HepG2 (cell line): Measurements from ENCODE around the gene TAS2R13. TPM values are rescaled to one million over a fixed set of nuclear protein-coding genes. Genes with fewer than 3 reads are reported as not detected.

Experiments used
- BCL6 ChIP-seq: IDR thresholded peaks from 2 replicates; pipeline ENCODE4 v1.6.1; 2016; ENCODE audit warnings: missing genetic modification reagents, missing compliant biosample characterization
- CAMTA2 ChIP-seq: sonication (generic); formaldehyde crosslinking; IDR thresholded peaks from 2 replicates; pipeline ENCODE4 v1.4.0; 2020; ENCODE audit warnings: mild to moderate bottlenecking, missing genetic modification reagents, borderline replicate concordance
- CBX2 ChIP-seq, 2 experiments: fragments of 200-600 bp in 1 of 2; sonication (generic); formaldehyde crosslinking in 1 of 2; IDR thresholded peaks; 2 replicates each; pipeline versions ENCODE4 v1.7.0 to v1.8.1; 2018 to 2022; ENCODE audit warnings: low read depth in 2 of 2, low read length in 1 of 2, mild to moderate bottlenecking in 1 of 2, missing genetic modification reagents in 1 of 2
- HCFC1 ChIP-seq: fragments of 150-350 bp; IDR thresholded peaks from 2 replicates; pipeline ENCODE4 v1.6.1; 2014; ENCODE audit warnings: low read depth, low read length
- HNF4A ChIP-seq: sonication (generic); formaldehyde crosslinking; IDR thresholded peaks from 2 replicates; pipeline ENCODE4 v1.4.0; 2020; ENCODE audit warnings: missing genetic modification reagents
- JDP2 ChIP-seq: sonication (generic); formaldehyde crosslinking; IDR thresholded peaks from 2 replicates; pipeline ENCODE4 v1.8.1; 2022; ENCODE audit warnings: missing genetic modification reagents, borderline replicate concordance
- KDM4B ChIP-seq: sonication (generic); formaldehyde crosslinking; IDR thresholded peaks from 2 replicates; pipeline ENCODE4 v1.4.0; 2020; ENCODE audit warnings: missing genetic modification reagents
- MTA3 ChIP-seq: sonication (generic); formaldehyde crosslinking; IDR thresholded peaks from 2 replicates; pipeline ENCODE4 v1.4.0; 2020; ENCODE audit warnings: missing genetic modification reagents
- NCOA1 ChIP-seq: sonication (generic); formaldehyde crosslinking; IDR thresholded peaks from 2 replicates; pipeline ENCODE4 v1.9.0; 2021; ENCODE audit warnings: missing genetic modification reagents
- NFKBIZ ChIP-seq: IDR thresholded peaks from 2 replicates; pipeline ENCODE4 v1.6.1; 2018; ENCODE audit warnings: missing genetic modification reagents, missing compliant biosample characterization
- NPAS2 ChIP-seq: sonication (generic); formaldehyde crosslinking; IDR thresholded peaks from 2 replicates; pipeline ENCODE4 v1.8.0; 2022; ENCODE audit warnings: mild to moderate bottlenecking, missing genetic modification reagents, borderline replicate concordance
- PHF5A ChIP-seq: IDR thresholded peaks from one replicate; pipeline ENCODE4 v1.6.1; 2018; ENCODE audit warnings: low read depth, missing genetic modification reagents; ENCODE audit not compliant: unreplicated experiment
- PLSCR1 ChIP-seq: sonication (generic); formaldehyde crosslinking; IDR thresholded peaks from 2 replicates; pipeline ENCODE4 v1.5.0; 2020; ENCODE audit warnings: missing genetic modification reagents, mild to moderate bottlenecking, borderline replicate concordance
- REL ChIP-seq: sonication (generic); formaldehyde crosslinking; conservative IDR thresholded peaks from 2 replicates; pipeline ENCODE4 v1.8.0; 2022; ENCODE audit warnings: mild to moderate bottlenecking, missing genetic modification reagents, moderate library complexity
- TEAD2 ChIP-seq: sonication (generic); formaldehyde crosslinking; IDR thresholded peaks from 2 replicates; pipeline ENCODE4 v1.9.0; 2021; ENCODE audit warnings: missing genetic modification reagents
- ZBTB1 ChIP-seq: sonication (generic); formaldehyde crosslinking; IDR thresholded peaks from 2 replicates; pipeline ENCODE4 v1.4.0; 2020; ENCODE audit warnings: missing genetic modification reagents, borderline replicate concordance
- ZBTB42 ChIP-seq: sonication (generic); formaldehyde crosslinking; IDR thresholded peaks from 2 replicates; pipeline ENCODE4 v1.5.0; 2020; ENCODE audit warnings: mild to moderate bottlenecking, missing genetic modification reagents
- ZFP62 ChIP-seq: sonication (generic); formaldehyde crosslinking; IDR thresholded peaks from 2 replicates; pipeline ENCODE4 v1.4.0; 2020; ENCODE audit warnings: missing genetic modification reagents
- ZFY ChIP-seq: sonication (generic); formaldehyde crosslinking; IDR thresholded peaks from 2 replicates; pipeline ENCODE4 v1.4.0; 2020; ENCODE audit warnings: missing genetic modification reagents
- ZNF432 ChIP-seq: sonication (generic); formaldehyde crosslinking; IDR thresholded peaks from 2 replicates; pipeline ENCODE4 v1.5.0; 2020; ENCODE audit warnings: missing genetic modification reagents, mild to moderate bottlenecking, borderline replicate concordance
- ZNF576 ChIP-seq: sonication (generic); formaldehyde crosslinking; IDR thresholded peaks from 2 replicates; pipeline ENCODE4 v1.4.0; 2020; ENCODE audit warnings: mild to moderate bottlenecking, missing genetic modification reagents
- ZNF749 ChIP-seq: sonication (generic); formaldehyde crosslinking; IDR thresholded peaks from 2 replicates; pipeline ENCODE4 v1.8.0; 2022; ENCODE audit warnings: mild to moderate bottlenecking, missing genetic modification reagents, moderate library complexity, borderline replicate concordance
- ZNF816 ChIP-seq: sonication (generic); formaldehyde crosslinking; IDR thresholded peaks from 2 replicates; pipeline ENCODE4 v1.8.0; 2022; ENCODE audit warnings: missing genetic modification reagents, mild to moderate bottlenecking, borderline replicate concordance
- polyA plus RNA-seq, 8 experiments: library from polyadenylated mRNA; depleted of rRNA in 3 of 8; stranded (reverse) in 7 of 8; unstranded in 1 of 8; fragments of >200 nt; fragmentation: Illumina TruSeq in 4 of 8; extraction: Trizol in 4 of 8; gene quantifications; 2 replicates each; pipeline versions ENCODE4 v1.2.1 to v1.2.3, GENCODE V29; 2011 to 2016; ENCODE audit warnings: low read depth in 4 of 8, missing spikeins in 1 of 8, mixed read lengths in 1 of 8; ENCODE audit not compliant: insufficient read depth in 1 of 8
- total RNA-seq, 5 experiments: library from RNA; depleted of rRNA; stranded (reverse); fragments of >200 nt; fragmentation: Illumina TruSeq; extraction: Trizol; gene quantifications; 2 replicates each; pipeline ENCODE4 v1.2.3, GENCODE V29; 2016; ENCODE audit warnings: low read depth in 1 of 5
- TF ChIP-seq, protein P1 (sequence below): sonication (generic); formaldehyde crosslinking; IDR thresholded peaks from 2 replicates; pipeline ENCODE4 v1.9.0; 2021; ENCODE audit warnings: missing genetic modification reagents, borderline replicate concordance
- TF ChIP-seq, protein P2 (sequence below): sonication (generic); formaldehyde crosslinking; IDR thresholded peaks from 2 replicates; pipeline ENCODE4 v1.4.0; 2020; ENCODE audit warnings: missing genetic modification reagents
- TF ChIP-seq, protein P3 (sequence below): sonication (generic); formaldehyde crosslinking; conservative IDR thresholded peaks from 2 replicates; pipeline ENCODE4 v1.4.0; 2020; ENCODE audit warnings: missing genetic modification reagents

Gene TAS2R13
- total and polyA plus RNA-seq, 2 of the 13 experiments (the other 11 are each of a cell fraction or from before 2014, with no cell fraction given) = 0.33 to 1.3 TPM

- TF ChIP-seq JDP2 = no peak; the same call in 1 of the 2 replicates
- TF ChIP-seq NPAS2 (CRISPR knock-in tag) = no peak
- TF ChIP-seq ZFY (CRISPR knock-in tag) = peak; percentile 39; the same call in 1 of the 2 replicates
- TF ChIP-seq HNF4A (CRISPR knock-in tag) = peak; percentile 100
- 0 out of 2 replicates have a peak, but pooled peaks have one; percentile 47 for TF ChIP-seq ZNF749 (CRISPR knock-in tag)
- peak; percentile 97 for TF ChIP-seq BCL6 (CRISPR knock-in tag)
- no peak for TF ChIP-seq ZNF816 (CRISPR knock-in tag)
- no peak for TF ChIP-seq REL (CRISPR knock-in tag)
- TF ChIP-seq ZNF432 (CRISPR knock-in tag) = no peak
- TF ChIP-seq, protein P1, sequence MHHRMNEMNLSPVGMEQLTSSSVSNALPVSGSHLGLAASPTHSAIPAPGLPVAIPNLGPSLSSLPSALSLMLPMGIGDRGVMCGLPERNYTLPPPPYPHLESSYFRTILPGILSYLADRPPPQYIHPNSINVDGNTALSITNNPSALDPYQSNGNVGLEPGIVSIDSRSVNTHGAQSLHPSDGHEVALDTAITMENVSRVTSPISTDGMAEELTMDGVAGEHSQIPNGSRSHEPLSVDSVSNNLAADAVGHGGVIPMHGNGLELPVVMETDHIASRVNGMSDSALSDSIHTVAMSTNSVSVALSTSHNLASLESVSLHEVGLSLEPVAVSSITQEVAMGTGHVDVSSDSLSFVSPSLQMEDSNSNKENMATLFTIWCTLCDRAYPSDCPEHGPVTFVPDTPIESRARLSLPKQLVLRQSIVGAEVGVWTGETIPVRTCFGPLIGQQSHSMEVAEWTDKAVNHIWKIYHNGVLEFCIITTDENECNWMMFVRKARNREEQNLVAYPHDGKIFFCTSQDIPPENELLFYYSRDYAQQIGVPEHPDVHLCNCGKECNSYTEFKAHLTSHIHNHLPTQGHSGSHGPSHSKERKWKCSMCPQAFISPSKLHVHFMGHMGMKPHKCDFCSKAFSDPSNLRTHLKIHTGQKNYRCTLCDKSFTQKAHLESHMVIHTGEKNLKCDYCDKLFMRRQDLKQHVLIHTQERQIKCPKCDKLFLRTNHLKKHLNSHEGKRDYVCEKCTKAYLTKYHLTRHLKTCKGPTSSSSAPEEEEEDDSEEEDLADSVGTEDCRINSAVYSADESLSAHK = no peak
- TF ChIP-seq ZBTB42 = no peak
- TF ChIP-seq PLSCR1 (CRISPR knock-in tag) = no peak
- no peak for TF ChIP-seq CBX2 (IDR thresholded peaks at IDR 0.05; ENCODE audit: low read depth, low read length)
- TF ChIP-seq CBX2 (CRISPR knock-in tag; IDR thresholded peaks at IDR 0.05; ENCODE audit: low read depth) = no peak
- TF ChIP-seq MTA3 (CRISPR knock-in tag) = no peak
- no peak for TF ChIP-seq HCFC1
- peak; percentile 92 for TF ChIP-seq NCOA1 (CRISPR knock-in tag)
- TF ChIP-seq PHF5A (CRISPR knock-in tag) = peak; percentile 90
- TF ChIP-seq TEAD2 (CRISPR knock-in tag) = no peak
- TF ChIP-seq NFKBIZ (CRISPR knock-in tag) = peak; percentile 84; the same call in 1 of the 2 replicates
- no peak for TF ChIP-seq ZNF576 (CRISPR knock-in tag)
- peak; percentile 84 for TF ChIP-seq KDM4B
- no peak for TF ChIP-seq ZFP62 (CRISPR knock-in tag)
- no peak for TF ChIP-seq ZBTB1 (CRISPR knock-in tag)
- TF ChIP-seq, protein P2, sequence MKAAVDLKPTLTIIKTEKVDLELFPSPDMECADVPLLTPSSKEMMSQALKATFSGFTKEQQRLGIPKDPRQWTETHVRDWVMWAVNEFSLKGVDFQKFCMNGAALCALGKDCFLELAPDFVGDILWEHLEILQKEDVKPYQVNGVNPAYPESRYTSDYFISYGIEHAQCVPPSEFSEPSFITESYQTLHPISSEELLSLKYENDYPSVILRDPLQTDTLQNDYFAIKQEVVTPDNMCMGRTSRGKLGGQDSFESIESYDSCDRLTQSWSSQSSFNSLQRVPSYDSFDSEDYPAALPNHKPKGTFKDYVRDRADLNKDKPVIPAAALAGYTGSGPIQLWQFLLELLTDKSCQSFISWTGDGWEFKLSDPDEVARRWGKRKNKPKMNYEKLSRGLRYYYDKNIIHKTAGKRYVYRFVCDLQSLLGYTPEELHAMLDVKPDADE (CRISPR knock-in tag) = no peak
- TF ChIP-seq CAMTA2 (CRISPR knock-in tag) = no peak
- TF ChIP-seq, protein P3, sequence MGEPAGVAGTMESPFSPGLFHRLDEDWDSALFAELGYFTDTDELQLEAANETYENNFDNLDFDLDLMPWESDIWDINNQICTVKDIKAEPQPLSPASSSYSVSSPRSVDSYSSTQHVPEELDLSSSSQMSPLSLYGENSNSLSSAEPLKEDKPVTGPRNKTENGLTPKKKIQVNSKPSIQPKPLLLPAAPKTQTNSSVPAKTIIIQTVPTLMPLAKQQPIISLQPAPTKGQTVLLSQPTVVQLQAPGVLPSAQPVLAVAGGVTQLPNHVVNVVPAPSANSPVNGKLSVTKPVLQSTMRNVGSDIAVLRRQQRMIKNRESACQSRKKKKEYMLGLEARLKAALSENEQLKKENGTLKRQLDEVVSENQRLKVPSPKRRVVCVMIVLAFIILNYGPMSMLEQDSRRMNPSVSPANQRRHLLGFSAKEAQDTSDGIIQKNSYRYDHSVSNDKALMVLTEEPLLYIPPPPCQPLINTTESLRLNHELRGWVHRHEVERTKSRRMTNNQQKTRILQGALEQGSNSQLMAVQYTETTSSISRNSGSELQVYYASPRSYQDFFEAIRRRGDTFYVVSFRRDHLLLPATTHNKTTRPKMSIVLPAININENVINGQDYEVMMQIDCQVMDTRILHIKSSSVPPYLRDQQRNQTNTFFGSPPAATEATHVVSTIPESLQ (CRISPR knock-in tag) = no peak
Measured at GRCh38 chr12:10891937-10892336, 17.4 kb downstream of the TAS2R13 start (continued).
